Sigmoid colon (tissue), 7 donors: ENCODE data around the gene TMEM14B. TPM values are rescaled to one million over a fixed set of nuclear protein-coding genes. Genes with fewer than 3 reads are reported as not detected.
"Not testable (repeated sequence)": the region's sequence is repeated elsewhere in the genome, so short reads cannot be mapped to it uniquely, and the experiment has no call there.

Experiments
- DNase-seq: peaks from one replicate; pipeline ENCODE4 v3.0.0-alpha.2; 2019
- H3K27ac ChIP-seq, 4 donors: fragments of 200-600 bp; sonication (generic); one replicate each; pipeline ENCODE4 v1.5.1; 2016 to 2019; ENCODE audit warnings: mild to moderate bottlenecking in 1 of 4
- H3K27me3 ChIP-seq, 3 donors: fragments of 200-600 bp; sonication (generic); one replicate each; pipeline ENCODE4 v1.5.1; 2019; ENCODE audit warnings: mild to moderate bottlenecking in 1 of 3
- H3K36me3 ChIP-seq, 4 donors: fragments of 200-600 bp; sonication (generic); one replicate each; pipeline ENCODE4 v1.5.1; 2016 to 2019
- H3K4me1 ChIP-seq, 4 donors: fragments of 200-600 bp; sonication (generic); one replicate each; pipeline ENCODE4 v1.5.1; 2017 to 2019
- H3K4me3 ChIP-seq, 4 donors: fragments of 200-600 bp; sonication (generic); one replicate each; pipeline ENCODE4 v1.5.1; 2017 to 2019; ENCODE audit warnings: mild to moderate bottlenecking in 2 of 4, moderate library complexity in 1 of 4
- H3K9me3 ChIP-seq, 4 donors: fragments of 200-600 bp in 3 of 4; sonication (generic) in 3 of 4; one replicate each; pipeline versions ENCODE4 v1.5.1 to v1.6.1; 2013 to 2019
- CTCF ChIP-seq, 4 experiments: fragments of 450-650 bp in 3 of 4; fragments of 200-600 bp in 1 of 4; IDR thresholded peaks; one replicate each; pipeline ENCODE4 v1.5.1; 2016 to 2019; ENCODE audit warnings: antibody characterized with exemption in 4 of 4, mild to moderate bottlenecking in 3 of 4, moderate library complexity in 2 of 4
- EP300 ChIP-seq, 4 donors: sonication (generic); formaldehyde crosslinking; IDR thresholded peaks; one replicate each; pipeline ENCODE4 v1.6.1; 2017; ENCODE audit warnings: antibody characterized with exemption in 4 of 4
- POLR2A ChIP-seq, 2 donors: fragments of 450-650 bp; IDR thresholded peaks; one replicate each; pipeline ENCODE4 v1.6.1; 2016; ENCODE audit warnings: antibody characterized with exemption in 2 of 2, mild to moderate bottlenecking in 2 of 2, moderate library complexity in 2 of 2
- POLR2AphosphoS5 ChIP-seq, 4 donors: sonication (generic); formaldehyde crosslinking; IDR thresholded peaks; one replicate each; pipeline ENCODE4 v1.6.1; 2017; ENCODE audit warnings: antibody characterized with exemption in 4 of 4
- WGBS, 2 donors: extraction: QIAGEN DNeasy Blood & Tissue Kit; methylation state at CpG; one replicate each; pipeline ENCODE4 v1.1.7; 2013; 5-methylcytosine and 5-hydroxymethylcytosine counted together
- intact Hi-C: fragments of 100-400 bp; cut with DNase I; formaldehyde crosslinking; loops from one replicate; pipeline ENCODE4 v1.15.1; 2023
- polyA plus RNA-seq, 3 donors: library from polyadenylated mRNA; stranded (reverse); fragments of 200-250 nt; gene quantifications; one replicate each; pipeline ENCODE4 v1.2.3, GENCODE V29; 2013
- total RNA-seq, 4 donors: library from RNA; depleted of rRNA; stranded (reverse); fragments of >200 nt; gene quantifications; one replicate each; pipeline ENCODE4 v1.1.0, GENCODE V29; 2016
- donor health status: healthy with polysubstance abuse.
- donor health status: Bipolar disorder and iron deficiency.
- donor health status: healthy.

The TMEM14B gene
- total and polyA plus RNA-seq, 7 donors = 51.5 to 124 (median 79.8) TPM

- H3K27ac ChIP-seq = no peak overlapping the region
- no peaks in the 10 kb centered on the region for H3K27me3 ChIP-seq
- H3K9me3 ChIP-seq = no peaks in the 10 kb centered on the region
- TF ChIP-seq POLR2AphosphoS5 (IDR thresholded peaks at IDR 0.05) (no peak), POLR2A (IDR thresholded peaks at IDR 0.05) (no peak), EP300 (IDR thresholded peaks at IDR 0.05) (no peak), CTCF (IDR thresholded peaks at IDR 0.05) (no peak)
- DNase-seq = peak; percentile 12
- H3K36me3 ChIP-seq = peaks cover 6 to 50% (median 16%) of the 10 kb centered on the region in 4 donors
- H3K4me1 ChIP-seq = peaks cover 0 to 32% (median 27%) of the 10 kb centered on the region in 4 donors
- H3K4me3 ChIP-seq = no peak overlapping the region
- intact Hi-C loops = loop anchor here (10.0 kb wide), 1 partner anchor 345 kb away; the partner anchor contains the start of gene SMIM13
- WGBS, 2 donors = 49 to 70% methylated on average over 2 of the region's 2 CpGs
Measured at GRCh38 chr6:10749734-10750133, 2.1 kb downstream of the TMEM14B start.

- peaks cover 6 to 58% (median 22%) of the 10 kb centered on the region in 4 donors for H3K36me3 ChIP-seq
Measured at GRCh38 chr6:10750568-10750967, 3.0 kb downstream of the TMEM14B start.

GRCh38 chr6:10751757-10752156, 4.2 kb downstream of the TMEM14B start:
- DNase-seq, H3K4me3 ChIP-seq, H3K9me3 ChIP-seq, H3K27ac ChIP-seq, intact Hi-C loops, H3K27me3 ChIP-seq: not testable (repeated sequence)
- H3K36me3 ChIP-seq = peaks cover 6 to 67% (median 30%) of the 10 kb centered on the region in 4 donors
- peaks cover 0 to 27% (median 25%) of the 10 kb centered on the region in 4 donors for H3K4me1 ChIP-seq
- WGBS, 2 donors = 82 to 84% methylated on average over 5 of the region's 5 CpGs

More at GRCh38 chr6:10750568-10750967, 3.0 kb downstream of the TMEM14B start:
- DNase-seq, H3K4me3 ChIP-seq, H3K27ac ChIP-seq, H3K9me3 ChIP-seq, intact Hi-C loops, H3K27me3 ChIP-seq: not testable (repeated sequence)
- H3K4me1 ChIP-seq = peaks cover 0 to 32% (median 27%) of the 10 kb centered on the region in 4 donors
- WGBS, 2 donors = 95 to 96% methylated on average over 6 of the region's 6 CpGs

- H3K4me1 ChIP-seq = peaks cover 0 to 7% (median 0%) of the 10 kb centered on the region in 4 donors
- H3K4me3 ChIP-seq = no peak overlapping the region
- DNase-seq = no peak
- 86 to 90% methylated on average over 1 of the region's 1 CpG for WGBS, 2 donors
- no peaks in the 10 kb centered on the region for H3K9me3 ChIP-seq
- peaks cover 6 to 73% (median 29%) of the 10 kb centered on the region in 4 donors for H3K36me3 ChIP-seq
- no peak for TF ChIP-seq POLR2A (IDR thresholded peaks at IDR 0.05)
- no peak for TF ChIP-seq CTCF (IDR thresholded peaks at IDR 0.05)
- no peak for TF ChIP-seq EP300 (IDR thresholded peaks at IDR 0.05)
- no peak for TF ChIP-seq POLR2AphosphoS5 (IDR thresholded peaks at IDR 0.05)
- no peak overlapping the region for H3K27ac ChIP-seq
- no peaks in the 10 kb centered on the region for H3K27me3 ChIP-seq
- intact Hi-C loops = no loop called here
Measured at GRCh38 chr6:10756085-10756484, 8.5 kb downstream of the TMEM14B start.

GRCh38 chr6:10759312-10759839, 11.8 kb downstream of the TMEM14B start:
- WGBS, 2 donors = 45 to 62% methylated on average over 3 of the region's 3 CpGs
- DNase-seq = no peak
- H3K4me3 ChIP-seq = no peak overlapping the region
- H3K4me1 ChIP-seq = peaks cover 0 to 7% (median 0%) of the 10 kb centered on the region in 4 donors
- peaks cover 0 to 42% (median 20%) of the 10 kb centered on the region in 4 donors for H3K36me3 ChIP-seq
- no peak overlapping the region for H3K27ac ChIP-seq
- TF ChIP-seq POLR2A (IDR thresholded peaks at IDR 0.05) = no peak
- peak in 3 of 4 experiments; percentile 4 to 30 (median 16) for TF ChIP-seq CTCF (IDR thresholded peaks at IDR 0.05)
- H3K27me3 ChIP-seq = no peaks in the 10 kb centered on the region
- intact Hi-C loops = no loop called here
- H3K9me3 ChIP-seq = no peaks in the 10 kb centered on the region

- DNase-seq = peak; percentile 69
- TF ChIP-seq EP300 (IDR thresholded peaks at IDR 0.05) (no peak), POLR2A (IDR thresholded peaks at IDR 0.05) (no peak), CTCF (IDR thresholded peaks at IDR 0.05) (no peak), POLR2AphosphoS5 (IDR thresholded peaks at IDR 0.05) (no peak)
Measured at GRCh38 chr6:10759884-10760329, 12.3 kb downstream of the TMEM14B start.

More at GRCh38 chr6:10759884-10760329, 12.3 kb downstream of the TMEM14B start:
- Histone ChIP-seq H3K4me1 (peaks cover 0 to 7% (median 0%) of the 10 kb centered on the region in 4 donors), H3K27ac (no peak overlapping the region), H3K36me3 (peaks cover 0 to 37% (median 15%) of the 10 kb centered on the region in 4 donors), H3K4me3 (no peak overlapping the region), H3K9me3 (no peaks in the 10 kb centered on the region), H3K27me3 (no peaks in the 10 kb centered on the region)
- WGBS, 2 donors = 83 to 91% methylated on average over 6 of the region's 6 CpGs
- intact Hi-C loops = no loop called here
